GM12874 (cell line): ENCODE data around the gene FAM53A.

Experiments
- TF ChIP-seq, protein P1 (sequence below): IDR thresholded peaks from 2 replicates; pipeline ENCODE4 v1.5.1; 2011; ENCODE audit warnings: low read depth, mild to moderate bottlenecking, control low read depth, low read length, moderate library complexity; ENCODE audit not compliant: insufficient read depth

The FAM53A gene

GRCh38 chr4:1651609-1652008 lies 32.5 kb downstream of the FAM53A start:
- TF ChIP-seq, protein P1, sequence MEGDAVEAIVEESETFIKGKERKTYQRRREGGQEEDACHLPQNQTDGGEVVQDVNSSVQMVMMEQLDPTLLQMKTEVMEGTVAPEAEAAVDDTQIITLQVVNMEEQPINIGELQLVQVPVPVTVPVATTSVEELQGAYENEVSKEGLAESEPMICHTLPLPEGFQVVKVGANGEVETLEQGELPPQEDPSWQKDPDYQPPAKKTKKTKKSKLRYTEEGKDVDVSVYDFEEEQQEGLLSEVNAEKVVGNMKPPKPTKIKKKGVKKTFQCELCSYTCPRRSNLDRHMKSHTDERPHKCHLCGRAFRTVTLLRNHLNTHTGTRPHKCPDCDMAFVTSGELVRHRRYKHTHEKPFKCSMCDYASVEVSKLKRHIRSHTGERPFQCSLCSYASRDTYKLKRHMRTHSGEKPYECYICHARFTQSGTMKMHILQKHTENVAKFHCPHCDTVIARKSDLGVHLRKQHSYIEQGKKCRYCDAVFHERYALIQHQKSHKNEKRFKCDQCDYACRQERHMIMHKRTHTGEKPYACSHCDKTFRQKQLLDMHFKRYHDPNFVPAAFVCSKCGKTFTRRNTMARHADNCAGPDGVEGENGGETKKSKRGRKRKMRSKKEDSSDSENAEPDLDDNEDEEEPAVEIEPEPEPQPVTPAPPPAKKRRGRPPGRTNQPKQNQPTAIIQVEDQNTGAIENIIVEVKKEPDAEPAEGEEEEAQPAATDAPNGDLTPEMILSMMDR, result no peak

GRCh38 chr4:1648962-1649361 lies 35.2 kb downstream of the FAM53A start:
- TF ChIP-seq, protein P1, result no peak

DNA sequence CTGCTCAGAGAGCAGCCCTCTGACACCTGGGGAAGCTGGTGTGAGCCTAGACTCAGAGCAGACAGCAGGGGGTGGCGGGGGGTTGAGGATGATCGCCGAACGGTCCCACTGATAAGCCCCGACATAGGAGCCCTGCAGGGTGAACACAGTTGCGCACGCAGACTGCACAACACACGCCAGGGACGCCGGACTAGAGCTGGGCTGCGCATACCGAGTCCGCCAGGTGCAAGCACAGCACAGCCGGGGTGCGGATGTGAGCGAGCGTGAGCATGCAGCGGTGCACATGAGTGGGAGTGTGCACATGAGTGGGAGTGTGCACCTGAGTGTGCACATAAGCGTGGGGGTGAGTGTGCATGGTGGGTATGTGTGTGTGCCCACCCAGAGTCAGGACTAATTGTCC lies 36.7 kb downstream of the FAM53A start:
- TF ChIP-seq, protein P1, result no peak

DNA sequence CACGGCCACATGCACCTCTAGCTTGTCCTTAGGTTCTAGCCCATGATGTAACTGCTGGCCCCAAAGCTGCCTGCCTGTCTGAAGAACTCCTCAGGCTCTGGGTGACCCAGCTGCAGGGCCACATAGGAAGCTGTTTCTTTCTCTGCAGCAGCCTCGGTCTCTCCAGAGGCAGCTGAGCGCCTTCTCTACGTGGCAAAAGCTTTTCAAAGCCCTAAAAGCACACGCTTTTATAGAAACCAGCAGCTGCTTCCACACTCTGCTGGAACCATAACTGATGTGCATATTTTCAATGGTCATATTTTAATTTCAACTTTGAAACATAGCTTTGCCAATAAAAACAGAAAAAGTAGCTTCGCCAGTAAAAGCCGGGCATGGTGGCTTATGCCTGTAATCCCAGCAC lies 37.4 kb downstream of the FAM53A start:
- TF ChIP-seq, protein P1, result no peak

DNA sequence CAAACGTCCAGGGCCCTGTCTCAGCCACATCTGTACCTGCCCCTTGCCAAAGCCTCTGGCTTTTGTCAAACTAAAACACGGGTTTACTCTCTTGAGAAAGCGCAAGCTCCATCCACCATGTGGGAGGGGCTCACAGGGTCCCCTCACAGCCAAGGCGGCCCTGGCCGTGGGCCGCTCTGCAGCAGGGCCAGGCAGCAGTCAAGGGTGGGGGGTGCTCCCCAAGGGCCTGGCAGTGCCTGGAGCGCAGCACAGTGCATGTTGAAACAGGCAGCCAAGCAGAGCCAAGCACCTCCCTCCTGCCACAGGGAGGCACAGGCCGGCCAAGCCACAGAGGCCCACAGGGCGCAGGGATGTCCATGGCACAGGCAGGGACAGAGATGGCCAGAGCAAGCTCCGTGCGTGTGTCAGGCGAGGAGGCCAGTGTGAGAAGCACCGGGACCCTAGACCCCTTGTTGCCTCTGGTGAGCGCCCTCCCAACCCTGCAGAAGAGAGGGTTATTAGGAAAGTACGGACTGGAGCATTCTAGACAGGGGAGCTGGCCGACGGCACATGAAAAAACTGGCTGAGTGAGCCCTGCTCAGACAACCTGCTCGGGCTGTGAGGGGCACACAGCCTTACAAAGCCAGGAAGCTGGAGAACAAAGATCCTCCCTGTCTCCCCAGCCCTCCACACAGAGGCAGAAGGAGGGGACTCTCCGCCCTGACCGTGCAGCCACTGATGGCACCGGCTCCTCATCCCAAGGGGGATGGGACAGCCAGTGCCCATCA lies 39.0 kb downstream of the FAM53A start:
- TF ChIP-seq, protein P1, result no peak

GRCh38 chr4:1643971-1644735 lies 40.0 kb downstream of the FAM53A start:
- TF ChIP-seq, protein P1, result no peak

GRCh38 chr4:1642196-1642951 lies 41.7 kb downstream of the FAM53A start:
- TF ChIP-seq, protein P1, result no peak
